Suprapubic skin (tissue), 4 donors: Measurements from ENCODE around the gene CCS. TPM values are rescaled to one million over a fixed set of nuclear protein-coding genes. Genes with fewer than 3 reads are reported as not detected.

Experiments
- DNase-seq, 2 donors: peaks; one replicate each; pipeline ENCODE4 v3.0.0-alpha.2; 2019; ENCODE audit warnings: low spot score in 2 of 2
- H3K27ac ChIP-seq: fragments of 200-600 bp; sonication (generic); one replicate; pipeline ENCODE4 v1.5.1; 2019
- H3K27me3 ChIP-seq: fragments of 200-600 bp; sonication (generic); one replicate; pipeline ENCODE4 v1.5.1; 2019
- H3K36me3 ChIP-seq: fragments of 200-600 bp; sonication (generic); one replicate; pipeline ENCODE4 v1.5.1; 2019
- H3K4me1 ChIP-seq: fragments of 200-600 bp; sonication (generic); one replicate; pipeline ENCODE4 v1.5.1; 2019
- H3K4me3 ChIP-seq: fragments of 200-600 bp; sonication (generic); one replicate; pipeline ENCODE4 v1.5.1; 2019; ENCODE audit warnings: mild to moderate bottlenecking
- H3K9me3 ChIP-seq: fragments of 200-600 bp; sonication (generic); one replicate; pipeline ENCODE4 v1.5.1; 2019
- CTCF ChIP-seq, 2 donors: fragments of 200-600 bp in 1 of 2; fragments of 450-650 bp in 1 of 2; sonication (generic) in 1 of 2; IDR thresholded peaks; one replicate each; pipeline ENCODE4 v1.5.1; 2016 to 2019; ENCODE audit warnings: antibody characterized with exemption in 2 of 2, mild to moderate bottlenecking in 1 of 2, moderate library complexity in 1 of 2
- EP300 ChIP-seq: sonication (generic); formaldehyde crosslinking; IDR thresholded peaks from one replicate; pipeline ENCODE4 v1.6.1; 2017; ENCODE audit warnings: antibody characterized with exemption
- POLR2A ChIP-seq, 2 donors: fragments of 450-650 bp; IDR thresholded peaks; one replicate each; pipeline ENCODE4 v1.6.1; 2017; ENCODE audit warnings: antibody characterized with exemption in 2 of 2, mild to moderate bottlenecking in 2 of 2, moderate library complexity in 2 of 2
- POLR2AphosphoS5 ChIP-seq, 3 donors: sonication (generic); formaldehyde crosslinking; IDR thresholded peaks; one replicate each; pipeline ENCODE4 v1.6.1; 2017; ENCODE audit warnings: antibody characterized with exemption in 3 of 3
- WGBS: methylation state at CpG from one replicate; pipeline ENCODE4 v1.1.5; 2018; 5-methylcytosine and 5-hydroxymethylcytosine counted together
- total RNA-seq, 4 donors: library from RNA; depleted of rRNA; stranded (reverse); fragments of >200 nt; gene quantifications; one replicate each; pipeline ENCODE4 v1.1.0, GENCODE V29; 2016

CCS gene
- total RNA-seq, 4 donors from 2014 or later = 14.1 to 36.3 (median 20.2) TPM

GRCh38 chr11:66612458-66612857 is 19.5 kb downstream of the CCS start:
- H3K36me3 ChIP-seq = no peaks in the 10 kb centered on the region
- no peaks in the 10 kb centered on the region for H3K27me3 ChIP-seq
- no peak overlapping the region for H3K4me3 ChIP-seq
- H3K4me1 ChIP-seq = peaks cover 17% of the 10 kb centered on the region
- H3K27ac ChIP-seq = no peak overlapping the region
- 93% methylated on average over 1 of the region's 1 CpG for WGBS
- no peak for DNase-seq
- TF ChIP-seq POLR2A (IDR thresholded peaks at IDR 0.05) = no peak
- no peak for TF ChIP-seq EP300
- no peak for TF ChIP-seq CTCF (IDR thresholded peaks at IDR 0.05)
- no peak for TF ChIP-seq POLR2AphosphoS5 (IDR thresholded peaks at IDR 0.05)
- no peaks in the 10 kb centered on the region for H3K9me3 ChIP-seq

- no peak overlapping the region for H3K27ac ChIP-seq
- H3K36me3 ChIP-seq = no peaks in the 10 kb centered on the region
- no peak for TF ChIP-seq POLR2A (IDR thresholded peaks at IDR 0.05)
- TF ChIP-seq POLR2AphosphoS5 (IDR thresholded peaks at IDR 0.05) = no peak
- no peak for TF ChIP-seq EP300
- no peak for TF ChIP-seq CTCF (IDR thresholded peaks at IDR 0.05)
- no peaks in the 10 kb centered on the region for H3K27me3 ChIP-seq
- H3K4me1 ChIP-seq = peaks cover 23% of the 10 kb centered on the region
- no peak for DNase-seq
- no peaks in the 10 kb centered on the region for H3K9me3 ChIP-seq
- 90% methylated on average over 13 of the region's 13 CpGs for WGBS
- H3K4me3 ChIP-seq = no peak overlapping the region
Measured at GRCh38 chr11:66614073-66614472, 21.1 kb downstream of the CCS start.

- Histone ChIP-seq H3K27me3 (no peaks in the 10 kb centered on the region), H3K4me3 (peak within 1 kb of the TSS; percentile 80), H3K4me1 (peaks cover 43% of the 10 kb centered on the region), H3K36me3 (no peaks in the 10 kb centered on the region), H3K27ac (peak within 1 kb of the TSS; percentile 94), H3K9me3 (no peaks in the 10 kb centered on the region)
- peak; percentile 99 to 100 for DNase-seq
- 1% methylated on average over 23 of the region's 90 CpGs for WGBS
- TF ChIP-seq POLR2AphosphoS5 (IDR thresholded peaks at IDR 0.05) = peak; percentile 97 to 98 (median 98)
- peak; percentile 95 to 99 for TF ChIP-seq POLR2A (IDR thresholded peaks at IDR 0.05)
- TF ChIP-seq EP300 = no peak
Measured at GRCh38 chr11:66616379-66617154, 23.6 kb downstream of the CCS start, which contains the start of gene RBM14. RBM14 (plus strand) TSS chr11:66616630; CDS start chr11:66616721, 91 bp downstream.

- Histone ChIP-seq H3K4me1 (peaks cover 47% of the 10 kb centered on the region), H3K27me3 (no peaks in the 10 kb centered on the region), H3K4me3 (peak overlapping the region; percentile 80), H3K36me3 (no peaks in the 10 kb centered on the region), H3K9me3 (no peaks in the 10 kb centered on the region), H3K27ac (peak overlapping the region; percentile 94)
- TF ChIP-seq EP300 (no peak), CTCF (IDR thresholded peaks at IDR 0.05) (no peak), POLR2AphosphoS5 (IDR thresholded peaks at IDR 0.05) (no peak), POLR2A (IDR thresholded peaks at IDR 0.05) (no peak)
- 0% methylated on average over 36 of the region's 38 CpGs for WGBS
- peak; percentile 91 for DNase-seq
Measured at GRCh38 chr11:66617155-66617834, 24.3 kb downstream of the CCS start.

GRCh38 chr11:66619080-66619554 is 26.1 kb downstream of the CCS start:
- TF ChIP-seq CTCF (IDR thresholded peaks at IDR 0.05) = no peak
- TF ChIP-seq POLR2A (IDR thresholded peaks at IDR 0.05) = peak in 1 of 2 donors; percentile 29
- Histone ChIP-seq H3K4me1 (peaks cover 58% of the 10 kb centered on the region), H3K4me3 (peak overlapping the region; percentile 80), H3K36me3 (peaks cover 12% of the 10 kb centered on the region), H3K9me3 (no peaks in the 10 kb centered on the region), H3K27ac (peak overlapping the region; percentile 94), H3K27me3 (no peaks in the 10 kb centered on the region)
- no peak for DNase-seq
- WGBS = 31% methylated on average over 4 of the region's 4 CpGs
